Measurements from ENCODE around the gene S100A7A. TPM values are rescaled to one million over a fixed set of nuclear protein-coding genes. Genes with fewer than 3 reads are reported as not detected.

The S100A7A gene
- total and polyA plus RNA-seq, 2 of the 4 experiments (the other 2 are of a cell fraction): not detected

DNA sequence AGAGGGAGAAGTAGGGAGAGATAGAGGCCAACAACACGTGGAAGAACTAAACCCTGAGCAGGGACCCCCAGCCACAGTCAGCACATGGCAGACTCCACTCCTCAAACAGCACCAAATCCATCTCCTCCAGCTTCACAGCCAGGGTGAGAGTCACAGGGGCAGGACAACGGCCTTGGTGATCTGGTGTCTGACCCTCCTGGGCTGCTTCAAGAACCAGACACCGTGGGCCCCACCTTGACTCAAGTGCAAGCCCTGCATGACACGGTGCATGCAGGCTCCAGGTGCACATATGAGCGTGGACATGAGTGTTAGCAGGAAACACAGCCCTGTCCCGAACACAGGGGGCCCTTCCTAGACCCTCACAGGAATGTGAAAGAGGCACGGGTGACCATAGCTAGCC, 22.3 kb downstream of the S100A7A start:
- Histone ChIP-seq H2AK9ac (replicated peaks; ENCODE audit: low read depth, low read length, poor library complexity) (no peak overlapping the region), H3K56ac (ENCODE audit: extremely low read depth, insufficient read depth, low read length) (no peak overlapping the region), H3K23ac (ENCODE audit: low read depth, low read length) (no peak overlapping the region), H2AFZ (replicated peaks; ENCODE audit: low read length, poor library complexity) (no peak overlapping the region), H3K4me2 (ENCODE audit: low read depth, low read length) (no peak overlapping the region), H3K4me1 (ENCODE audit: control insufficient read depth, insufficient read depth, low read length) (no peaks in the 10 kb centered on the region), H3K79me1 (ENCODE audit: low read depth in 1 of 2, low read length in 2 of 2) (no peaks in the 10 kb centered on the region), H2BK15ac (ENCODE audit: low read depth, low read length) (no peak overlapping the region), H3K9ac (ENCODE audit: low read depth, low read length) (no peak overlapping the region), H4K5ac (ENCODE audit: low read depth, low read length) (no peak overlapping the region), H3K27me3 (ENCODE audit: control insufficient read depth, insufficient read depth, low read length) (no peaks in the 10 kb centered on the region; the same call in 1 of the 2 replicates), H3K36me3 (ENCODE audit: control insufficient read depth, insufficient read depth, low read length) (no peaks in the 10 kb centered on the region), H4K20me1 (ENCODE audit: insufficient read depth, low read length) (no peaks in the 10 kb centered on the region), H3K4me3 (ENCODE audit: insufficient read depth, low read depth, low read length) (no peak overlapping the region), H3K18ac (ENCODE audit: low read depth, low read length) (no peak overlapping the region), H3K27ac (ENCODE audit: insufficient read depth, low read length) (no peak overlapping the region), H2BK120ac (ENCODE audit: low read depth, low read length) (no peak overlapping the region), H2BK5ac (ENCODE audit: low read depth, low read length, poor library complexity, severe bottlenecking) (no peak overlapping the region), H3K4ac (ENCODE audit: low read depth, low read length) (no peak overlapping the region), H2AK5ac (ENCODE audit: low read depth, low read length) (no peak overlapping the region), H2BK20ac (ENCODE audit: low read depth, low read length) (no peak overlapping the region), H3K9me1 (ENCODE audit: insufficient read depth, low read length) (no peaks in the 10 kb centered on the region), H3K14ac (replicated peaks; ENCODE audit: low read depth, low read length) (no peak overlapping the region), H4K8ac (ENCODE audit: low read depth in 2 of 2, low read length in 2 of 2) (no peak overlapping the region), H3K9me3 (ENCODE audit: control insufficient read depth, insufficient read depth, low read length) (no peaks in the 10 kb centered on the region), H4K91ac (ENCODE audit: insufficient read depth, low read depth, low read length) (no peak overlapping the region)
- ATAC-seq (ENCODE audit: low read depth) (no peak), DNase-seq (no peak)
- TF ChIP-seq FOS (IDR thresholded peaks at IDR 0.05; ENCODE audit: low read depth, low read length): no peak
- ChIA-PET POLR2A (ENCODE audit: unreplicated experiment) (no interaction called here), CTCF (no interaction called here)
- in situ Hi-C loops (cut with MboI; ENCODE audit: low sequenced_read_pairs) (no loop called here), intact Hi-C loops (cut with micrococcal nuclease) (no loop called here), dilution Hi-C loops (cut with HindIII; ENCODE audit: low sequenced_read_pairs, unreplicated experiment) (no loop called here)
- no TSS peak for BruUV-seq (replicated peaks)
- 14% methylated on average over 2 of the region's 7 CpGs; no CpG with 5 or more reads in 1 of the 2 experiments for WGBS, 2 experiments (ENCODE audit: extremely low coverage in 2 of 2, insufficient read length in 1 of 2)

Measured in IMR-90 (cell line).